IMR-90 (cell line): ENCODE results near the gene TRAPPC12.

Experiments used
- CTCF ChIP-seq: conservative IDR thresholded peaks from 2 replicates; pipeline ENCODE4 v1.5.1; 2012; ENCODE audit warnings: mild to moderate bottlenecking, low read depth, low read length, improper control_type of control experiment
- ELK1 ChIP-seq: fragments of 150-350 bp; IDR thresholded peaks from 2 replicates; pipeline ENCODE4 v1.6.1; 2016; ENCODE audit warnings: low read depth, mild to moderate bottlenecking, low read length, moderate library complexity, borderline replicate concordance
- POLR2A ChIP-seq: IDR thresholded peaks from 2 replicates; pipeline ENCODE4 v1.6.1; 2012; ENCODE audit warnings: mild to moderate bottlenecking, low read depth, low read length

- TF ChIP-seq CTCF: no peak
- TF ChIP-seq POLR2A: no peak
- TF ChIP-seq ELK1: no peak
These were observed 87.0 kb downstream of the TRAPPC12 start for GRCh38 chr2:3466482-3466863.
